Activated naive CD8-positive, alpha-beta T cell treated with anti-CD3 and anti-CD28 coated beads for 36 hours (primary cell): ENCODE data around the gene HYAL4. TPM values are rescaled to one million over a fixed set of nuclear protein-coding genes. Genes with fewer than 3 reads are reported as not detected.
"Not testable (repeated sequence)": the region's sequence is repeated elsewhere in the genome, so short reads cannot be mapped to it uniquely, and the experiment has no call there.

Experiments used
- DNase-seq: peaks from one replicate; pipeline ENCODE4 v3.0.0; 2021
- H3K27ac Mint-ChIP-seq: one replicate; pipeline ENCODE4 v1.8.0; 2022; ENCODE audit warnings: mild to moderate bottlenecking, moderate library complexity, mixed read lengths
- H3K27me3 Mint-ChIP-seq: one replicate; pipeline ENCODE4 v1.8.0; 2022; ENCODE audit warnings: mild to moderate bottlenecking, mixed read lengths
- H3K36me3 Mint-ChIP-seq: one replicate; pipeline ENCODE4 v1.8.0; 2021; ENCODE audit warnings: mild to moderate bottlenecking, mixed read lengths
- H3K4me1 Mint-ChIP-seq: one replicate; pipeline ENCODE4 v1.8.0; 2021; ENCODE audit warnings: mixed read lengths
- H3K4me3 Mint-ChIP-seq: one replicate; pipeline ENCODE4 v1.8.0; 2022; ENCODE audit warnings: mild to moderate bottlenecking, moderate library complexity, mixed read lengths
- H3K9me3 Mint-ChIP-seq: one replicate; pipeline ENCODE4 v1.8.0; 2022; ENCODE audit warnings: mixed read lengths
- total RNA-seq, 2 experiments: library from RNA; stranded (reverse); gene quantifications; one replicate each; pipeline ENCODE4 v1.2.3, GENCODE V29; 2021

Gene HYAL4
- total RNA-seq, 2 experiments from 2014 or later: not detected

DNA sequence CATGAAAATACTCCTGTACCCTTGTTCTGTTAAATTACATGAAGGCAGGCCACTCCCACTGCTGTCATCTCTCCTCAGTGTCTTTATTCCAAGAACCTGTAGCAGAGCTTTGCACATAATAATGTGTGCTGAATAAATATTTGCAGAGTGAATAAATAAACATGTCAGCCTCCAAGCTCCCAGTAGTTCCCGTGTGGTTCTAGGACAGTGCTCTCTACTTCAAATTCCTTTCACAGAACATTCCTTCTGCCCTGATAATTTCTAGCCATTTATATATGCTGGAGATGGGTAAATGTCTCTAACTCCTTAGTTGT, 20.3 kb upstream of the HYAL4 start:
- Mint-ChIP-seq H3K36me3 (no peaks in the 10 kb centered on the region), H3K27me3 (peaks cover 21% of the 10 kb centered on the region), H3K4me1 (peaks cover 25% of the 10 kb centered on the region), H3K4me3 (no peak overlapping the region), H3K27ac (peak overlapping the region; percentile 82), H3K9me3 (peaks cover 1% of the 10 kb centered on the region)
- no peak for DNase-seq

DNA sequence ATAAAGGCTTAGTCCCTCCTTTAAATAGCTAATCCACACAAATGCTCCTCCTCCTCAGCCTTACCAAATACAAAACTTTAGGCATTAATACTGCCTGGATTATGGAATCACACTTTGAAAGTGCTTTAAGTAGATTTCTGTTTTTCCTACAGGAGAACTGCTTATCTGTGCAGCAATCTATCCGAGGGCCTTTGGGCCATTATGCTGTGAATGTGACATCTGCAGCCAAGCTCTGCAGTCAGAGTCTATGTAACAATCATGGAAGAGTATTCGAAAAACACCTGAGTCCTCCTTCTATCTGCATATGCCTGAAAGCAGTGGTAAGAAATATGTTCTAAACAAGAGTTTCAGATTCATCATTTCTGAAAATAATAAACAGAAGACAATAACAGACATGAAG, 16.2 kb upstream of the HYAL4 start:
- Mint-ChIP-seq H3K27me3 (peaks cover 38% of the 10 kb centered on the region), H3K36me3 (peaks cover 1% of the 10 kb centered on the region), H3K4me1 (peaks cover 18% of the 10 kb centered on the region), H3K9me3 (peaks cover 1% of the 10 kb centered on the region), H3K27ac (no peak overlapping the region), H3K4me3 (no peak overlapping the region)
- no peak for DNase-seq

DNA sequence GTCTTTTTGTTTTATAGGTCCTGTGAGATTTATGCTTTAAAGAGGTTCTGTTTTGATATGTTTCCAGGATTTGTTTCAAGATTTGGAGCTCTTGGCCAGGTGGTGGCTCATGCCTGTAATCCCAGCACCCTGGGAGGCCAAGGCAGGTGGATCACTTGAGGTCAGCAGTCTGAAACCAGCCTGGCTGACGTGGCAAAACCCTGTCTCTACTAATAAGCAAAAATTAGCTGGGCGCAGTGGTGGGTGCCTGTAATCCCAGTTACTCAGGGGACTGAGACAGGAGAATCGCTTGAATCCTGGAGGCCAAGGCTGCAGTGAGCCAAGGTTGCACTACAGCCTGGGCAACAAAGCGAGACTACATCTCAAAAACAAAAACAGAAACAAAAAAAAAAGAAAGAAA, 8.3 kb upstream of the HYAL4 start:
- Mint-ChIP-seq H3K4me1 (no peaks in the 10 kb centered on the region), H3K4me3 (no peak overlapping the region), H3K9me3 (peaks cover 6% of the 10 kb centered on the region), H3K27me3 (peaks cover 41% of the 10 kb centered on the region), H3K36me3 (peaks cover 1% of the 10 kb centered on the region), H3K27ac (no peak overlapping the region)
- no peak for DNase-seq

DNA sequence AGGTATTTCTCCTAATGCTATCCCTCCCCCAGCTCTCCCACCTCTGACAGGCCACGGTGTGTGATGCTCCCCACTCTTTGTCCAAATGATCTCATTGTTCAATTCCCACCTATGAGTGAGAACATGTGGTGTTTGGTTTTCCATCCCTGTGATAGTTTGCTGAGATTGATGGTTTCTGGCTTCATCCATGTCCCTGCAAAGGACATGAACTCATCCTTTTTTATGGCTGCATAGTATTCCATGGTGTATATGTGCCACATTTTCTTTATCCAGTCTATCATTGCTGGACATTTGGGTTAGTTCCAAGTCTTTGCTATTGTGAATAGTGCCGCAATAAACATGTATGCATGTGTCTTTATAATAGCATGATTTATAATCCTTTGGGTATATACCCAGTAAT, 5.9 kb upstream of the HYAL4 start:
- H3K9me3 Mint-ChIP-seq, H3K27ac Mint-ChIP-seq, H3K4me1 Mint-ChIP-seq, H3K4me3 Mint-ChIP-seq, DNase-seq, H3K36me3 Mint-ChIP-seq: not testable (repeated sequence)
- peaks cover 24% of the 10 kb centered on the region for H3K27me3 Mint-ChIP-seq

DNA sequence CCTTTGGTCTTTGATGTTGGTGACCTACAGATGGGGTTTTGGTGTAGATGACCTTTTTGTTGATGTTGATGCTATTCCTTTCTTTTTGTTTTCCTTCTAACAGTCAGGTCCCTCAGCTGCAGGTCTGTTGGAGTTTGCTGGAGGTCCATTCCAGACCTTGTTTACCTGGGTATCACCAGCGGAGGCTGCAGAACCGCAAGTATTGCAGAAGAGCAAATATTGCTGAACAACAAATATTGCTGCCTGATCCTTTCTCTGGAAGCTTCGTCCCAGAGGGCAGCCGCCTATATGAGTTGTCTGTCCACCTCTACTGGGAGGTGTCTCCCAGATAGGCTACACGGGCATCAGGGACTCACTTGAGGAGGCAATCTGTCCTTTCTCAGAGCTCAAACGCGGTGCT, 827 bp upstream of the HYAL4 start:
- H3K27ac Mint-ChIP-seq, H3K4me1 Mint-ChIP-seq, H3K9me3 Mint-ChIP-seq, H3K4me3 Mint-ChIP-seq, H3K36me3 Mint-ChIP-seq, DNase-seq: not testable (repeated sequence)
- peaks cover 13% of the 10 kb centered on the region for H3K27me3 Mint-ChIP-seq

GRCh38 chr7:123845823-123846216, 851 bp downstream of the HYAL4 start:
- Mint-ChIP-seq H3K27ac (no peak overlapping the region), H3K9me3 (peaks cover 5% of the 10 kb centered on the region), H3K27me3 (peaks cover 11% of the 10 kb centered on the region), H3K36me3 (peaks cover 3% of the 10 kb centered on the region), H3K4me1 (no peaks in the 10 kb centered on the region), H3K4me3 (no peak overlapping the region)
- no peak for DNase-seq

DNA sequence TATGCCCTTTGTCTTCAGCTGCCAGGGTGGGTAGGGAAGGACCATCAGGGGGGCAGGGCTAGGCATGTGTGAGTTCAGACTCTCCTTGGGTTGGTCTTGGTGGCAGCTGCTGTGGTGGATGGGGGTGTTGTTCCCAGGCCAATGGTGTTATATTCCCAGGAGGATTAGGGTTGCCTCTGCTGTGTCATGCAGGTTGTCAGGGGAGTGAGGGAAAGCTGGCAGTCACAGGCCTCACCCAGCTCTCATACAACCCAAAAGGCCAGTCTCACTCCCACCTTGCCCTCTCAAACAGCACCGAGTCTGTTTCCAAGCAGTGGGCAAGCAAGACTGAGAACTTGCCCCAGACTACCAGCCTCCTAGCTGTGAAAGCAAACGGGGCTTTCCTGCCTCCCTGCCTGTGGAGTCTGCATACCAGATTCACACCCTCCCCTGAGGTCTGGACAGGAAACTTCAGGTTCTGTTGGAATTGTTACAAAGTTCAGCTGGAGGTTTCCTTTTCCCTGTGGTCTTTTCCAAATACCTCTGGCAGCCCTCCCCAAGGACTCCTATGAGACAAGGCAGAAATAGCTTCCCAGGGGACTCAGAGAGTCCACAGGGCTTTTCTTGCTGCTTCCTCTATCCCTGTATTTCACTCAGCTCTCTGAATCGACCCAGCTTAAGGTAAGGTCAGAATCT, 1.4 kb downstream of the HYAL4 start:
- H3K4me3 Mint-ChIP-seq: no peak overlapping the region
- H3K4me1 Mint-ChIP-seq: no peaks in the 10 kb centered on the region
- peaks cover 3% of the 10 kb centered on the region for H3K36me3 Mint-ChIP-seq
- no peak overlapping the region for H3K27ac Mint-ChIP-seq
- DNase-seq: no peak
- peaks cover 3% of the 10 kb centered on the region for H3K9me3 Mint-ChIP-seq
- H3K27me3 Mint-ChIP-seq: peaks cover 10% of the 10 kb centered on the region

- H3K27me3 Mint-ChIP-seq: peaks cover 10% of the 10 kb centered on the region
- H3K4me1 Mint-ChIP-seq: no peaks in the 10 kb centered on the region
- H3K9me3 Mint-ChIP-seq: peaks cover 4% of the 10 kb centered on the region
- DNase-seq: no peak
- H3K27ac Mint-ChIP-seq: no peak overlapping the region
- peaks cover 3% of the 10 kb centered on the region for H3K36me3 Mint-ChIP-seq
- H3K4me3 Mint-ChIP-seq: no peak overlapping the region
Measured at GRCh38 chr7:123847868-123848267, 2.9 kb downstream of the HYAL4 start.

DNA sequence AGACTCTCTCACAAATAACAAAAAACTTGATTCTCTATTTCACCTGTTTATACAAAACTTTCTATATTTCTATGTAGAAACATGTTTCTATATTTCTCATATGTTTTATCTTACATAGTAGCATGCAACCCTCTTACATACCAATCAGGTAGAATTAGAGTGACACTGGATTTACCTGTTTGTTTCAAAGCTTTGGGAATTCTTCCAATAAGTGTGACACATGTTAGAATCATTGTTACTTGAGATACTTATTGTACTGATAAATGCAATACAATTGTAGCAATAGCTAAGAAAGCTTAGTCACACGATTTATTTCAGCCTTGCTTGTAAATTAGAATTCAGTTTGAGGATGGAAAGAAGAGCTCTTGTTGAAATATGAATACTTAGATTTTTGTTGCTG, 4.9 kb downstream of the HYAL4 start:
- H3K36me3 Mint-ChIP-seq: no peaks in the 10 kb centered on the region
- no peak overlapping the region for H3K4me3 Mint-ChIP-seq
- H3K9me3 Mint-ChIP-seq: peaks cover 4% of the 10 kb centered on the region
- H3K4me1 Mint-ChIP-seq: no peaks in the 10 kb centered on the region
- no peak overlapping the region for H3K27ac Mint-ChIP-seq
- peaks cover 20% of the 10 kb centered on the region for H3K27me3 Mint-ChIP-seq
- DNase-seq: no peak

DNA sequence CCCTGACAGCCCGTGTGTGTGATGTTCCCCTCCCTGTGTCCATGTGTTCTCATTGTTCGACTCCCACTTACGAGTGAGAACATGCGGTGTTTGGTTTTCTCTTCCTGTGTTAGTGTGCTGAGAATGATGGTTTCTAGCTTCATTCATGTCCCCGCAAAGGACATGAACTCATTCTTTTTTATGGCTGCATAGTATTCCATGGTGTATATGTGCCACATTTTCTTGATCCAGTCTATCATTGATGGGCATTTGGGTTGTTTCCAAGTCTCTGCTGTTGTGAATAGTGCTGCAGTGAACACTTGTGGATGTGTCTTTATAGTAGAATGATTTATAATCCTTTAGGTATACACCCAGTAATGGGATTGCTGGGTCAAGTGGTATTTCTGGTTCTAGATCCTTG, 6.4 kb downstream of the HYAL4 start:
- H3K9me3 Mint-ChIP-seq, H3K36me3 Mint-ChIP-seq, H3K27ac Mint-ChIP-seq, DNase-seq, H3K4me1 Mint-ChIP-seq, H3K4me3 Mint-ChIP-seq: not testable (repeated sequence)
- H3K27me3 Mint-ChIP-seq: peaks cover 14% of the 10 kb centered on the region

DNA sequence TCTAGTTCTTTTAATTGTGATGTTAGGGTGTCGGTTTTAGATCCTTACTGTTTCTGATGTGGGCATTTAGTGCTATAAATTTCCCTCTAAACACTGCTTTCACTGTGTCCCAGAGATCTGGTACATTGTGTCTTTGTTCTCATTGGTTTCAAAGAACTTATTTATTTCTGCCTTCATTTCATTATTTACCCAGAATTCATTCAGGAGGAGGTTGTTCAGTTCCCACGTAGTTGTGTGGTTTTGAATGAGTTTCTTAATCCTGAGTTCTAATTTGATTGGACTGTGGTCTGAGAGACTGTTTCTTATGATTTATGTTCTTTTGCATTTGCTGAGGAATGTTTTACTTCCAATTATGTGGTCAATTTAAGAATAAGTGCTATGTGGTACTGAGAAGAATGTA, 9.3 kb downstream of the HYAL4 start:
- not testable (repeated sequence) for H3K27ac Mint-ChIP-seq, H3K9me3 Mint-ChIP-seq

GRCh38 chr7:123856428-123856827, 11.5 kb downstream of the HYAL4 start:
- not testable (repeated sequence) for H3K4me1 Mint-ChIP-seq, H3K9me3 Mint-ChIP-seq, DNase-seq, H3K36me3 Mint-ChIP-seq, H3K4me3 Mint-ChIP-seq, H3K27ac Mint-ChIP-seq
- H3K27me3 Mint-ChIP-seq: peaks cover 22% of the 10 kb centered on the region

More for the DNA sequence above, 9.3 kb downstream of the HYAL4 start:
- H3K4me1 Mint-ChIP-seq, H3K36me3 Mint-ChIP-seq, H3K4me3 Mint-ChIP-seq, DNase-seq: not testable (repeated sequence)
- H3K27me3 Mint-ChIP-seq: peaks cover 24% of the 10 kb centered on the region

DNA sequence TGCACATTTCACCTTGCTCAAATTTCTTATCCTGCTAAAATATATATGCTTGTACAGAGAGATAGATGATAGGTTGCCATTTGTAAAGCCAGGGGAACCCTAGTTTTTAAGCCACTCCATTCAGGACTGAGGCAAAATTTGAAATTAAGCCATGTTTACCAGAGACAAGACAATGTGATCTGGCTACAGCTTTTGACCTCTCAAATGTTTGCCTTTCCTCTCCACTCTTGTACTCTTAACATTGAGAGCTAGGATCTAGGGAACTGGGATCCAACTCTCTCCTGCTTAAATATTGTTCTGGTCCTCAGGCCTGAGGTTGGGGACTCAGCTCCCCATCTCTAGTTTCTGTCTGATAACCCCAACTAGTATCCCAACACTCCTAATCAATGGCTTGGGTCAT, 15.9 kb downstream of the HYAL4 start:
- Mint-ChIP-seq H3K27me3 (peaks cover 16% of the 10 kb centered on the region), H3K27ac (no peak overlapping the region), H3K36me3 (no peaks in the 10 kb centered on the region), H3K4me1 (no peaks in the 10 kb centered on the region), H3K9me3 (peaks cover 2% of the 10 kb centered on the region), H3K4me3 (no peak overlapping the region)
- no peak for DNase-seq

DNA sequence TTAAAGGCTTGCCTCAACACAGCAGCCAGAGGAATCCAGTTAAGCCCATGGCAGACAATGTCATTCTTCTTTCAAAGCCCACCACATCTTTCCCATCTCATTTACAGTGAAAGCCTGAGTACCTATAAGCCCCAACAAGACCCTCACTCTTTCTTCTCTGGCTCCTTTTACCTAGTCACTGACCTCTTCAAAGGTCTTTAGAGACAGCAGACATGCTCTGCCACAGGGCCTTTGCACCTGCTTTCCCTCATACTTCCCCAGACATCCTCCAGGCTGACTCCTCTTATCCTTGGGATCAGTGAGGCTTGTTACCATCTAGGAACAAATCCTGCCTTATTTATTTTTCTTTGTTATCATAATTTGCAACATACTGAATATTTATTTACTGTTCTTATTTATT, 17.8 kb downstream of the HYAL4 start:
- Mint-ChIP-seq H3K4me3 (no peak overlapping the region), H3K36me3 (no peaks in the 10 kb centered on the region), H3K9me3 (no peaks in the 10 kb centered on the region), H3K4me1 (no peaks in the 10 kb centered on the region), H3K27ac (no peak overlapping the region), H3K27me3 (peaks cover 5% of the 10 kb centered on the region)
- no peak for DNase-seq

DNA sequence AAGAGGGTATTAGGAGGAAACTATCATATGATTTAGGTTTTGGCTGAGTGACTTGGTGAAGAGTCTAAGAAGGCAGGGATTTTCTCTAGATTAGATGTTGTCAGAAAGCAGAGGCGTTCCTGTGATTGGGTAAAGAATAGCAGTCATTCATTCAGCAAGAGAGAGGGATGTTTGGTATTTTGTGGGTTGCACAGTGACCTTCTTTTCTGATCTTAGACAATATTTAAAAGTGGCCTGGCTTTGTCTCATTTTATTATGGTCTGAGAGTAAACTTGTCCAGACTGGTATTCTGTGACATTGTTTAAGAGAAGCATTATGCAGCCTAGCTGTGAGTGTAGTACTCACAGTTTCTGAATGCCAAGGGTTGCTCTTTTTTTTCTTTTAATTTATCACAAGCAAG, 18.5 kb downstream of the HYAL4 start:
- H3K4me3 Mint-ChIP-seq: no peak overlapping the region
- DNase-seq: no peak
- peaks cover 5% of the 10 kb centered on the region for H3K27me3 Mint-ChIP-seq
- no peaks in the 10 kb centered on the region for H3K4me1 Mint-ChIP-seq
- H3K27ac Mint-ChIP-seq: no peak overlapping the region
- no peaks in the 10 kb centered on the region for H3K36me3 Mint-ChIP-seq
- no peaks in the 10 kb centered on the region for H3K9me3 Mint-ChIP-seq

DNA sequence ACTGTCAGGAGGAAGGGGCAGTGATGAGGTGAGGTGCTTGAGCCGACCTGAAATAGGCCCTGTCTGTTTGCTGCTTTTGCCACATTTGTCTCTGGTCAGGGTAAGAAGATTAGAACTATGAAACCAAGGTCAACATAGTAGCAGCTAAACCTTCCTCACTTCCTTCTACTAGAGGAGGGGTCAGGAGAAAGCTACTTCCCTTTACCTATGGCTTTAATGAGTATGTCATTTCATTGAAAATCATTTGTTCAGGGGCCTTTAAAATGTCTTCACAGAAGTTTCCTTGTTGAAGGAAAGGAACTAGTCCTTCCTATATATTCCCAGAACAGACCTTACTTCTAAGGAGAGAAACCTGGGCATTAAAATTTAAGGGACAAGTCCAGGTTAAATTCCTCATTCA, 19.0 kb downstream of the HYAL4 start:
- Mint-ChIP-seq H3K9me3 (no peaks in the 10 kb centered on the region), H3K27ac (no peak overlapping the region), H3K36me3 (no peaks in the 10 kb centered on the region), H3K4me3 (no peak overlapping the region), H3K27me3 (peaks cover 5% of the 10 kb centered on the region), H3K4me1 (no peaks in the 10 kb centered on the region)
- DNase-seq: no peak

DNA sequence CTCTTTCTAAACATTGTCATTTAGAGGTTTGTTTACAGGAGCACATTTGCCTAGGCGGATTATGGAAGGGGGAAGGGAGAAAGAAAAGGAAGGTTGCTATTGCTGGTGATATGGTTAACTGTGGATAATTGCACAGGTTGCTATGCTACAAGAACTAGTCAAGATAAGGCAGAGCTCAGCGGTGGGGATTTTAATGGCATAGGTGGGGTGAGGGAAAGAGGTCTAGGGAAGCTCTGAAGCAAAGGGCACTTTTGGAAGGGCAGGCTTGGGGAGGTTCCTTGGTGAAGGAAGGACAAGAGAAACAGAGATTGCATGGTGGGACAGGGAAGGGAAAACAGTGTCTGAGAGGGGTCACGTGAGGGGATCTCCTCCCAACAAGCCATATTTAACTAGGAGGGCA, 19.5 kb downstream of the HYAL4 start:
- H3K27me3 Mint-ChIP-seq: peaks cover 8% of the 10 kb centered on the region
- DNase-seq: no peak
- H3K36me3 Mint-ChIP-seq: no peaks in the 10 kb centered on the region
- no peak overlapping the region for H3K4me3 Mint-ChIP-seq
- no peaks in the 10 kb centered on the region for H3K4me1 Mint-ChIP-seq
- no peak overlapping the region for H3K27ac Mint-ChIP-seq
- no peaks in the 10 kb centered on the region for H3K9me3 Mint-ChIP-seq
